ENCODE measurements around the gene EXOG. TPM values are rescaled to one million over a fixed set of nuclear protein-coding genes. Genes with fewer than 3 reads are reported as not detected.

The EXOG gene
- total and polyA plus RNA-seq, 2 donors (not counting 3 experiments of a cell fraction or from before 2014, with no cell fraction given), result 10.8 to 21.9 TPM

GRCh38 chr3:38519000-38519399, 22.9 kb downstream of the EXOG start:
- Histone ChIP-seq H3K9me3 (replicated peaks; ENCODE audit: control insufficient read depth, insufficient read depth, low read length) (no peaks in the 10 kb centered on the region), H3K9ac (replicated peaks; ENCODE audit: extremely low read depth, insufficient read depth, low read length) (no peak overlapping the region), H3K79me2 (ENCODE audit: control insufficient read depth, insufficient read depth, low read length) (no peaks in the 10 kb centered on the region), H2AFZ (ENCODE audit: low read depth, low read length) (no peak overlapping the region), H3K36me3 (ENCODE audit: control insufficient read depth in 2 of 2, extremely low read depth in 1 of 2, insufficient read depth in 2 of 2, low read length in 2 of 2) (peaks cover 0 to 3% of the 10 kb centered on the region in 2 experiments), H3K27me3 (ENCODE audit: control insufficient read depth in 2 of 2, insufficient read depth in 2 of 2, low read length in 2 of 2) (no peaks in the 10 kb centered on the region), H3K27ac (ENCODE audit: insufficient read depth, low read depth, low read length) (no peak overlapping the region), H3K4me2 (ENCODE audit: insufficient read depth, low read length) (no peak overlapping the region), H3K9me1 (replicated peaks; ENCODE audit: control insufficient read depth, extremely low read depth, insufficient read depth, low read length) (no peaks in the 10 kb centered on the region), H4K20me1 (replicated peaks; ENCODE audit: control insufficient read depth, extremely low read depth, insufficient read depth, low read length) (no peaks in the 10 kb centered on the region), H3K4me3 (replicated peaks in 1 of 3; ENCODE audit: insufficient read depth in 1 of 3, low read depth in 1 of 3, low read length in 3 of 3) (no peak overlapping the region), H3K4me1 (ENCODE audit: control insufficient read depth, extremely low read depth, insufficient read depth, low read length) (peaks cover 4% of the 10 kb centered on the region)
- ChIA-PET CTCF (interaction anchor here (0.9 to 13.1 kb wide), 5 partner anchors 20 to 481 kb away, joined by 3 to 455 read pairs (median 6); no protein-coding TSS in a partner anchor), POLR2A (no interaction called here)
- BruUV-seq (replicated peaks), result no TSS peak
- DNase-seq (ENCODE audit: low read depth, low spot score) (no peak), FAIRE-seq (no peak)
- intact Hi-C loops (cut with micrococcal nuclease), result no loop called here
- TF ChIP-seq, protein P1, sequence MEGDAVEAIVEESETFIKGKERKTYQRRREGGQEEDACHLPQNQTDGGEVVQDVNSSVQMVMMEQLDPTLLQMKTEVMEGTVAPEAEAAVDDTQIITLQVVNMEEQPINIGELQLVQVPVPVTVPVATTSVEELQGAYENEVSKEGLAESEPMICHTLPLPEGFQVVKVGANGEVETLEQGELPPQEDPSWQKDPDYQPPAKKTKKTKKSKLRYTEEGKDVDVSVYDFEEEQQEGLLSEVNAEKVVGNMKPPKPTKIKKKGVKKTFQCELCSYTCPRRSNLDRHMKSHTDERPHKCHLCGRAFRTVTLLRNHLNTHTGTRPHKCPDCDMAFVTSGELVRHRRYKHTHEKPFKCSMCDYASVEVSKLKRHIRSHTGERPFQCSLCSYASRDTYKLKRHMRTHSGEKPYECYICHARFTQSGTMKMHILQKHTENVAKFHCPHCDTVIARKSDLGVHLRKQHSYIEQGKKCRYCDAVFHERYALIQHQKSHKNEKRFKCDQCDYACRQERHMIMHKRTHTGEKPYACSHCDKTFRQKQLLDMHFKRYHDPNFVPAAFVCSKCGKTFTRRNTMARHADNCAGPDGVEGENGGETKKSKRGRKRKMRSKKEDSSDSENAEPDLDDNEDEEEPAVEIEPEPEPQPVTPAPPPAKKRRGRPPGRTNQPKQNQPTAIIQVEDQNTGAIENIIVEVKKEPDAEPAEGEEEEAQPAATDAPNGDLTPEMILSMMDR (IDR thresholded peaks at IDR 0.05; ENCODE audit: extremely low read depth in 1 of 2, insufficient read depth in 1 of 2, low read depth in 1 of 2, low read length in 2 of 2), result no peak
- peak; percentile 6 for TF ChIP-seq JUN (IDR thresholded peaks at IDR 0.05; ENCODE audit: borderline replicate concordance, insufficient read depth, insufficient read length, low read depth)
- no peak for TF ChIP-seq MAX (IDR thresholded peaks at IDR 0.05; ENCODE audit: insufficient read depth, insufficient read length)
- no peak for TF ChIP-seq POLR2AphosphoS5 (IDR thresholded peaks at IDR 0.05; ENCODE audit: insufficient read depth, low read depth, low read length)
- peak; percentile 40 for TF ChIP-seq GATA2 (IDR thresholded peaks at IDR 0.05; ENCODE audit: insufficient read depth, insufficient read length, low read depth, low read length)
- TF ChIP-seq FOS (IDR thresholded peaks at IDR 0.05; ENCODE audit: borderline replicate concordance, insufficient read depth, low read length), result no peak
- no peak for TF ChIP-seq MYC (IDR thresholded peaks at IDR 0.05; ENCODE audit: low read depth, low read length)
- dilution Hi-C loops (cut with MboI; ENCODE audit: extremely low pct_ligation_motif_present, low sequenced_read_pairs), result no loop called here
